IPS-NIHi7 (cell line): ENCODE results near the gene FBXL17.

Experiments
- DNase-seq: peaks from one replicate; pipeline ENCODE4 v3.0.0; 2012; ENCODE audit warnings: mixed read lengths; ENCODE audit errors: extremely low spot score

FBXL17 gene

DNA sequence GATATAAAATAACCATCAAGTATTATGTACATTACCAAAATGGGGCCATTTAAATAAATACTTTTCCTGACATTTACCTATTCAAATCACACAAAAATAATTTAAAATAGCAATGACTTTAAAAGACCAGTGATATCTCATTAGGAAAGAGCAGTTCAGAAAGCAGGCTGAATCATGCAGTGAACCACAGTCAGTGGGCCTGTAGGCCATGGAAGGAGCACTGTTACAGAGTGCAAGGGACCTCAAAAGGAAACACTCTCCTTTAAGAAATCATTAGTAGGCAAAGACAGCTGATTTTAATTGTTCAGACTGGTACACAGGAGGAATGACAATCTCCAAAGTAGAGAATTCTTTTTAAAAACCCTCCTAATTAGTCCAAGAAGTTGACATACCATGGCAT lies 427.6 kb downstream of the FBXL17 start:
- DNase-seq, result no peak

- no peak for DNase-seq
These were observed 429.4 kb downstream of the FBXL17 start for GRCh38 chr5:107952450-107952849.

GRCh38 chr5:107951309-107951708 lies 430.6 kb downstream of the FBXL17 start:
- DNase-seq, result no peak

GRCh38 chr5:107950776-107951175 lies 431.1 kb downstream of the FBXL17 start:
- DNase-seq, result no peak

DNA sequence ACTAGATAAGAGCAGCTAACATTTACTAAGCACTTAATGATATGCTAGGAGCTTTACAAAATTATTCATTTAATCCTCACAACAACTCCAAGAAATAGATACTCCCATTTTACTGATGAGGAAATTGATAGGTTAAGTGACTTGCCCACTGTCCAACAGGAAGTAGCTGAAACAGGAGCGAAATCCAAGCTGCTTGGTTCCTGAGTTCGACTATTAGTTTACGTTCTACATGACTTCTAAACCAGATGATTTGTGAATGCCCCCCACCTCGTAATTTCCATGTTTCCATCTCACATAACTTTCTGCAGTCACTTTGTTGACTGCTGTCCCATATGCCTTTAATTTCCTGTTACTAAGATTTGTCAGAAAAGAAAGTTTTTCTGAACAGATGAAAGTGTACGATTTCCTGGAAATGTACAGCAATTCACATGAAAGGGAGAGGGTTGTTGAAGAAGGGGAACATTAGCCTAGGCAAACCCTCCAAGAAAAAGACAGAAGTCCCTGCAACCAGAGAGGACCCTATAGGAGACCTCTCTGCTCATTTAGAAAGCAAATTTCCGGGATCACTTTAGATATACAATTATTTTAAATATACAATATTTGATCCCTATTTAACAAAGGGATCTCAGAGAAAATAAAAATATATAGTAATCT lies 432.1 kb downstream of the FBXL17 start:
- no peak for DNase-seq

- DNase-seq, result no peak
These were observed 433.5 kb downstream of the FBXL17 start for GRCh38 chr5:107948377-107948776.

GRCh38 chr5:107945061-107945460 lies 436.8 kb downstream of the FBXL17 start:
- DNase-seq, result no peak

DNA sequence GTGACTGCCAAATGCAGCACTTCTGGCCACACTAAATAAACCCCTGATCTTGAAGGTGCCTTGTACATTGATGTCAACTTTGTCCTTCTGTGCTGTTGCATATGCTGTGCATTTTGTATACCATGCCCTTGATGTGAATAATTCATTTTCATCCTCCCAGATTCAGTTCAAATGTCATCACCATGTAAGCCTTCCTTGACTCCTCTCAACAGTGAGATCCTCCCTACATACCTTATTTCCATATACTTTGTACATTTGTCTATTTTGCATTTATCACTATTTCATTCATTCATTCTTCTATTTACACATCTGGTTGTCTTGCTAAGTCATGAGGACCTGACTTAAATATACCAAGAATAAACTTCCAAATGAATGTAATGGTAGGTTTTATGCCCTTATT lies 438.0 kb downstream of the FBXL17 start:
- DNase-seq, result no peak

- DNase-seq, result no peak
These were observed 440.9 kb downstream of the FBXL17 start for GRCh38 chr5:107941036-107941435.

DNA sequence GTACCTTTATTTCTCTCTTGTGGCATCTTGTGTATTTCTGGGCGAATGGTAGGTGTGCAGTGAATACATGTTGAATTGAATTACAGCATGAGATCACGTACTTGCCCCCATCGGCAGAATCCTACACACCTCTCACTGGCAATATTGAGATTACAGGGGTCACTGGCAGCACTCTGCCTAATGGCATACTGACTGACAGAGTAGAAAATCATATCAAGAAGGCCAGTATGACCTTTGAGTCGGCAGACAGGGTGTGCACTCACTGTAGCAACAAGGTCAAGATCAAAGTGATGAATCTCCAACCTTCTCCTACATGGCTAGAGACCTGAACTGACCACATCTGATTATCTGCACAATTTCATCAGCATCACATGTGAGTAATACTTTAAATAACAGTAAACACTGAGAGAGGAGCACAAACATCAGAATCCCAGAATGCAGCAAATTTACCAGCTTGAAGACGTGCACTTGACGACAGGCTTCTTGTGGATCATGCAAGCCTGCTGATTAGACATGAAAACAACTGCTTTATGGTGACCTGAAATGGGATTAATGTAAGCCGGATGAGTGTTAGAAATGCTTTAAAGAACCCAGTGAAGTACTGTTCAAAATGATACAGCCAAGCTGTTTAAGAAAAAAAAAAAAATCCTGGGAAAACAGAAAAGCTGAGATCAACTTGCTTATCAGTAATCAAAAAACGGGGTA lies 444.1 kb downstream of the FBXL17 start:
- DNase-seq, result no peak

- peak; percentile 14 for DNase-seq
These were observed 444.7 kb downstream of the FBXL17 start for GRCh38 chr5:107937204-107937603.

- DNase-seq, result no peak
These were observed 445.4 kb downstream of the FBXL17 start for GRCh38 chr5:107936515-107936914.

- no peak for DNase-seq
These were observed 446.3 kb downstream of the FBXL17 start for GRCh38 chr5:107935645-107936044.

GRCh38 chr5:107933326-107933725 lies 448.6 kb downstream of the FBXL17 start:
- no peak for DNase-seq

DNA sequence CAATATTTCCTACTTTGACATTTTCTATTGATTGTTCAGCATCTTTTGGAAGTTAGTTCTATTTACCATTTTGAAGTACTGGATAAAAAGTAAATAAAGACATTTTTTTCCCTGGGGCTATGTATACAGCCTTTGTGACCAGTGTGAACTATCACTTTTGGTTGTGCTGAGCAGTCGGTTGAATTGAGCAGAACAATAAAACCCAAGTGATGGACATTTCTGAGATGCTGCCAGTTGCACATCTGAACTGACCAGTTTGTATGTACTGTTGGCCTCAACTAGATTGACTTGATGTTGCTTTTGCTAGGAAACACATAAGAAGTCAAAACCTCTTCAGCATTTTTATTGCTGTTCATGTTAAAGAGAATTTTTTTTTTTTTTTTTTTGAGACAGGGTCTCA lies 451.0 kb downstream of the FBXL17 start:
- DNase-seq, result no peak

DNA sequence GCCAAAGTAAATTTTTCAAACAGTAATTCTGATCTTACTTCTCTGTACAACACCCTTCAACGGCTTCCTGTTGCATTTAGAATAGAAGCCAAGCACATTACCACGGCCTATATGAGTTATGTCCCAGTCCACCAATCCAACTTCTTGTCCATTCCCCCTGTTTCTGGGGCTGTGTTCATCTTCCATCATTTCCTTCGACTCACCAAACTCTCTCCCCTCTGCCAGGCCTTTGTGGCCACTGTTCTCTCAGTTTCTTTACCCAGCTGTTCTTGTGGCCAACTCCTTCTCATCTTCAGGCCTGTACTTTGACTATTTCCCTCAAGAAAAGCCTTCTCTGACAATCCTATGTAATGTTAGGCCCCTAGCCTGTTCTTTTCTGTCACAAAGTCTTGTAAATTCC lies 451.8 kb downstream of the FBXL17 start:
- no peak for DNase-seq

GRCh38 chr5:107929080-107929479 lies 452.8 kb downstream of the FBXL17 start:
- no peak for DNase-seq

DNA sequence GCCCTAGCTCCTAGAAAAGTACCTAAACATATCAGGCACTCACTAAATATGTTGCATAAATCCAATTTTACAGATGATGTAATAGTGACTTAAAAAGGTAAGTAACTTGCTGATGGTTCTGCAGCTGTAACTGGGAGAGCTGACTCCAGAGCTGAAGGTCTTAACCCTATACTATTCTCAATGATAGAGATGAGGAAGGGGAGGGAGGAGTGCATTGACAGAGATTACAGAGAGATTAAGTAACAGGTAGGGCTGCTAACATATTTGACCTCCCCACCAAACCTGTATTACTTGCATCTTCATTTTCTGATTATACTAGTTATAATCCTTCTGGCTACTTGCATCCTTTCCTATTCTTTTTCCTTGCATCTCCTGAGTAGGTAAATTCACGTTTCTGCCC lies 455.8 kb downstream of the FBXL17 start:
- no peak for DNase-seq

DNA sequence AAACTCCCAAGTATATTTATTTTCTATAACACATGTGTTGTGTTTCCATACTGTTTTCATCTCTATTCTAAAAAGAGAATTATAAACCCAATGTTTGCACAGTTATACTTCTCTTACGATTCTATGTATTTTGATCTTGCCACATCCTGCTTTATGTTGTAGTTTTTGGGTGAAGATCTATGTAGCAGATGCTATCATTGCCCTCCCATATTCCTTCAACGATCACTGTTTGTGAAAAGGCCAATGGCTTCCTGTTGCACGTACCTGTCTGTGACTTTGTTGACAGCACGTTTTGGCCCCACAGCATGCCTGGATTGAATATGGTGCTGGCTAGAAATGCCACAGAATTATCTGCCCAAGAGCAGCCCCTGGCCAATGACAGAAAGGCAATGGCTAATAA lies 456.7 kb downstream of the FBXL17 start:
- DNase-seq, result no peak

- no peak for DNase-seq
These were observed 461.9 kb downstream of the FBXL17 start for GRCh38 chr5:107919969-107920368.

DNA sequence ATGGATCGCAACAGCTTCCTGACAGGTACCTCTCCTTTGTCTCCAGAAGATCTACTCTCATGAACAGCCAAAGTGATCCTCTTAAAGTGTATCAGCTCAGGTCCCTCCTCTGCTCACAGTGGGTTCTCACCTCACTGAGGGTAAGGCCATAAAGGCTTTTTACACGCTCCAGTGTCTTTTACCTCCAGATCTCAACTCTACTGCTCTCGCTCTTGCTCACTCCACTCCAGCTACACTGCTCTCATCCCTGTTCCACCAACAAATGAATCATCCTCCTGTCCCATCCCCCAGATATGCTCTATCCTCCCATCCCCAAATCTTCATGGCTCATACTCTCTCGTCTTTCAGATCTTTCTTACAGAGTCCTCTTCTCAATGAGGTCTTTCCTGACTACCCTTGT lies 462.5 kb downstream of the FBXL17 start:
- DNase-seq, result no peak

DNA sequence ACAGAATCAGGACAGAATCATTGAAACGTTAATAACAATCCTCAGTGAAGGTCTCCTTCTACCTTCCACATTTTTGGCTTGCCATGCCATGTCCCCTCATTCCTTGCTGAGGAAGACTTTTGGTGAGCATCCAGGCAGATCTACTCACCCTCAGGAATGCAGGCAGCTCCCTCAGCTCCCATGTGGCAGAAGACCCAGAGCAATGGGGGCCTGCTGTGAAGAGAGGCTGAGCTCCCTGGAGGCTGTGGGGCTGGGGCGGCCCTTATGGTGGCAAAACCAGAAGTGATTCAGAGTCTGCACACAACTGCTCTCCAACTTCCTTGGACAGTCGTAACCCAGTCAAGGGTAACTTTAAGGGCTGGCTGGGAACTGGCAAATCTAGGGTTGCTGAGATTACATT lies 463.9 kb downstream of the FBXL17 start:
- no peak for DNase-seq
